ENCODE data around the gene ADAMTSL2.

GRCh38 chr9:133581011-133581410 lies 46.5 kb downstream of the ADAMTSL2 start:
- TF ChIP-seq, protein P1, sequence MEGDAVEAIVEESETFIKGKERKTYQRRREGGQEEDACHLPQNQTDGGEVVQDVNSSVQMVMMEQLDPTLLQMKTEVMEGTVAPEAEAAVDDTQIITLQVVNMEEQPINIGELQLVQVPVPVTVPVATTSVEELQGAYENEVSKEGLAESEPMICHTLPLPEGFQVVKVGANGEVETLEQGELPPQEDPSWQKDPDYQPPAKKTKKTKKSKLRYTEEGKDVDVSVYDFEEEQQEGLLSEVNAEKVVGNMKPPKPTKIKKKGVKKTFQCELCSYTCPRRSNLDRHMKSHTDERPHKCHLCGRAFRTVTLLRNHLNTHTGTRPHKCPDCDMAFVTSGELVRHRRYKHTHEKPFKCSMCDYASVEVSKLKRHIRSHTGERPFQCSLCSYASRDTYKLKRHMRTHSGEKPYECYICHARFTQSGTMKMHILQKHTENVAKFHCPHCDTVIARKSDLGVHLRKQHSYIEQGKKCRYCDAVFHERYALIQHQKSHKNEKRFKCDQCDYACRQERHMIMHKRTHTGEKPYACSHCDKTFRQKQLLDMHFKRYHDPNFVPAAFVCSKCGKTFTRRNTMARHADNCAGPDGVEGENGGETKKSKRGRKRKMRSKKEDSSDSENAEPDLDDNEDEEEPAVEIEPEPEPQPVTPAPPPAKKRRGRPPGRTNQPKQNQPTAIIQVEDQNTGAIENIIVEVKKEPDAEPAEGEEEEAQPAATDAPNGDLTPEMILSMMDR (IDR thresholded peaks at IDR 0.05; ENCODE audit: insufficient read depth, low read length): no peak
- TF ChIP-seq POLR2AphosphoS5 (IDR thresholded peaks at IDR 0.05; ENCODE audit: low read depth) (no peak), GABPA (IDR thresholded peaks at IDR 0.05; ENCODE audit: low read depth) (no peak), SPI1 (IDR thresholded peaks at IDR 0.05; ENCODE audit: borderline replicate concordance, low read depth) (no peak)
- TF ChIP-seq, protein P2, sequence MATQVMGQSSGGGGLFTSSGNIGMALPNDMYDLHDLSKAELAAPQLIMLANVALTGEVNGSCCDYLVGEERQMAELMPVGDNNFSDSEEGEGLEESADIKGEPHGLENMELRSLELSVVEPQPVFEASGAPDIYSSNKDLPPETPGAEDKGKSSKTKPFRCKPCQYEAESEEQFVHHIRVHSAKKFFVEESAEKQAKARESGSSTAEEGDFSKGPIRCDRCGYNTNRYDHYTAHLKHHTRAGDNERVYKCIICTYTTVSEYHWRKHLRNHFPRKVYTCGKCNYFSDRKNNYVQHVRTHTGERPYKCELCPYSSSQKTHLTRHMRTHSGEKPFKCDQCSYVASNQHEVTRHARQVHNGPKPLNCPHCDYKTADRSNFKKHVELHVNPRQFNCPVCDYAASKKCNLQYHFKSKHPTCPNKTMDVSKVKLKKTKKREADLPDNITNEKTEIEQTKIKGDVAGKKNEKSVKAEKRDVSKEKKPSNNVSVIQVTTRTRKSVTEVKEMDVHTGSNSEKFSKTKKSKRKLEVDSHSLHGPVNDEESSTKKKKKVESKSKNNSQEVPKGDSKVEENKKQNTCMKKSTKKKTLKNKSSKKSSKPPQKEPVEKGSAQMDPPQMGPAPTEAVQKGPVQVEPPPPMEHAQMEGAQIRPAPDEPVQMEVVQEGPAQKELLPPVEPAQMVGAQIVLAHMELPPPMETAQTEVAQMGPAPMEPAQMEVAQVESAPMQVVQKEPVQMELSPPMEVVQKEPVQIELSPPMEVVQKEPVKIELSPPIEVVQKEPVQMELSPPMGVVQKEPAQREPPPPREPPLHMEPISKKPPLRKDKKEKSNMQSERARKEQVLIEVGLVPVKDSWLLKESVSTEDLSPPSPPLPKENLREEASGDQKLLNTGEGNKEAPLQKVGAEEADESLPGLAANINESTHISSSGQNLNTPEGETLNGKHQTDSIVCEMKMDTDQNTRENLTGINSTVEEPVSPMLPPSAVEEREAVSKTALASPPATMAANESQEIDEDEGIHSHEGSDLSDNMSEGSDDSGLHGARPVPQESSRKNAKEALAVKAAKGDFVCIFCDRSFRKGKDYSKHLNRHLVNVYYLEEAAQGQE (IDR thresholded peaks at IDR 0.05; ENCODE audit: insufficient replicate concordance, low read depth): no peak

Data from HL-60 (cell line).